Activated CD4-positive, alpha-beta T cell treated with anti-CD3 and anti-CD28 coated beads, Interleukin-2, Interleukin-4, amounts not matched to agents 100 ng/mL and 50 ng/mL, durations not matched to agents 16 hours and 8 hours (primary cell): Measurements from ENCODE around the gene PLPP2.
A peak's percentile ranks its signal among the peaks of the same experiment; 100 is the strongest.

Experiments used
- DNase-seq: peaks from one replicate; pipeline ENCODE4 v3.0.0-alpha.2; 2020; ENCODE audit warnings: low spot score

The PLPP2 gene

GRCh38 chr19:313988-314815, 23.0 kb upstream of the PLPP2 start:
- DNase-seq: no peak

- DNase-seq: no peak
Observed at GRCh38 chr19:313169-313987, 22.2 kb upstream of the PLPP2 start.

- DNase-seq: no peak
Observed at GRCh38 chr19:311813-312261, 20.6 kb upstream of the PLPP2 start.

GRCh38 chr19:310781-311496, 19.7 kb upstream of the PLPP2 start:
- DNase-seq: no peak

GRCh38 chr19:310141-310651, 19.0 kb upstream of the PLPP2 start:
- no peak for DNase-seq

GRCh38 chr19:309206-309565, 18.0 kb upstream of the PLPP2 start:
- DNase-seq: no peak

GRCh38 chr19:308471-309205, 17.4 kb upstream of the PLPP2 start:
- DNase-seq: no peak

- no peak for DNase-seq
Observed at GRCh38 chr19:307793-308420, 16.7 kb upstream of the PLPP2 start.

- no peak for DNase-seq
Observed at GRCh38 chr19:307111-307531, 15.9 kb upstream of the PLPP2 start.

- no peak for DNase-seq
Observed at GRCh38 chr19:306151-306900, 15.1 kb upstream of the PLPP2 start.

- no peak for DNase-seq
Observed at GRCh38 chr19:305240-306150, 14.3 kb upstream of the PLPP2 start.

- no peak for DNase-seq
Observed at GRCh38 chr19:296476-297225, 5.4 kb upstream of the PLPP2 start.

GRCh38 chr19:295687-296370, 4.6 kb upstream of the PLPP2 start:
- no peak for DNase-seq

GRCh38 chr19:294946-295686, 3.9 kb upstream of the PLPP2 start:
- peak; percentile 38 for DNase-seq

- no peak for DNase-seq
Observed at GRCh38 chr19:294341-294945, 3.2 kb upstream of the PLPP2 start.

- no peak for DNase-seq
Observed at GRCh38 chr19:293436-294110, 2.4 kb upstream of the PLPP2 start.
